Stomach smooth muscle (tissue), 2 donors: Measurements from ENCODE around the gene GOLGB1.

Experiments used
- H3K27ac ChIP-seq: one replicate; pipeline ENCODE4 v1.7.0; 2013; ENCODE audit warnings: mild to moderate bottlenecking, low read length, inconsistent platforms
- H3K27me3 ChIP-seq, 2 donors: one replicate each; pipeline ENCODE4 v1.7.0; 2013; ENCODE audit warnings: low read length in 2 of 2; ENCODE audit not compliant: insufficient read depth in 2 of 2, control insufficient read depth in 1 of 2
- H3K36me3 ChIP-seq, 2 donors: one replicate each; pipeline ENCODE4 v1.7.0; 2013; ENCODE audit warnings: low read length in 2 of 2; ENCODE audit not compliant: control insufficient read depth in 2 of 2, insufficient read depth in 2 of 2
- H3K4me1 ChIP-seq: one replicate; pipeline ENCODE4 v1.7.0; 2013; ENCODE audit warnings: low read length; ENCODE audit not compliant: control insufficient read depth, insufficient read depth
- H3K4me3 ChIP-seq, 2 donors: one replicate each; pipeline ENCODE4 v1.7.0; 2013; ENCODE audit warnings: low read length in 2 of 2
- H3K9ac ChIP-seq, 2 donors: one replicate each; pipeline ENCODE4 v1.7.0; 2013; ENCODE audit warnings: low read length in 2 of 2, mild to moderate bottlenecking in 1 of 2
- H3K9me3 ChIP-seq, 2 donors: one replicate each; pipeline ENCODE4 v1.7.0; 2013; ENCODE audit warnings: low read length in 2 of 2; ENCODE audit not compliant: control insufficient read depth in 2 of 2
- donor health status: healthy.
- donor health status: Pancreatic carcinoma.

GOLGB1 gene

DNA sequence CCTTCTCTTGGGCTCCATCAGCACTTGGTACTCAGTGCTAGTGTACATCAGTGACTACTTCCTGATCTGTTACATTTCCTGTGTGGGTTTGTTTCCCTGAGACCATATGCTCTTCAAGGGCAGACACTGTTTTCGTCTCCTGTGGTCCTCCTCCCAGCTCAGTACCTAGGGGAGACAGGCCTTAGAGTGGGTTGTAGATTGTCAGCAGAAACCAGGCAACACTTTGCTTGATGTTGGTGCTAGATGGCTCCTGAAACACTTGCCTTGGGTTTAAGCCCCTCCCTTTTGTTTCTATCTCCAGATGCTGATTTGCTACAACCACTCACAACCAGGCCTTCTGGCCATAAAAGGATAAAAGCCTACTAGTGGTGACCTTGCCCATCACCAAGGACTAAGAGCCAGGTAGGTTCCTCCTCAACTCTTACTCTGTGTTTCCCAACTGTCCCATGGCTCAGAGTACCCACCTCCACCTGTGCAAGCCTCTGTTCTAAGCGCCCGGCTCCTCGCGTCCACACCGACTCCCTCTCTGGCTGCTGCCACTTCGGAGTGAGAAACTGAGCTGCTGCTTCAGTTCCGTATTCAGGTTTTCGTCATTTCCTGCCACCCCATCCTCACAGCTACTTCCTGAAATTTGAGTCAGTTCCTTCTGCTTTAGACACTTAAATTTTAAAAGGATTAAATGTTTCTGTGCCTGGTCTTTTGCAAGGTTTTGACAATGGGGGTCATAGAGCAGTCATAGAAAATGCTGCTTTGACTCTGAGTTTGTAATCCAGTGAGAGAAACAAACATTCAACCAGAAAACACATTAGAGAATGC is 89.0 kb downstream of the GOLGB1 start, which contains the start of gene HCLS1:
TSS of gene HCLS1 (minus strand) at position 548 of the 816 bp plus-strand sequence. CDS start 2,556 bp downstream, outside the sequence.
- Histone ChIP-seq H3K4me1 (no peaks in the 10 kb centered on the region), H3K27me3 (no peaks in the 10 kb centered on the region), H3K4me3 (peak within 1 kb of the TSS in 1 of 2 donors; percentile 49), H3K27ac (peak within 1 kb of the TSS; percentile 31), H3K36me3 (peaks cover 20 to 30% of the 10 kb centered on the region in 2 donors), H3K9ac (no peak within 1 kb of the TSS), H3K9me3 (no peaks in the 10 kb centered on the region)

- Histone ChIP-seq H3K27ac (no peak overlapping the region), H3K36me3 (peaks cover 14 to 21% of the 10 kb centered on the region in 2 donors), H3K9me3 (no peaks in the 10 kb centered on the region), H3K4me1 (no peaks in the 10 kb centered on the region), H3K4me3 (no peak overlapping the region), H3K27me3 (no peaks in the 10 kb centered on the region), H3K9ac (no peak overlapping the region)
These were observed 90.0 kb downstream of the GOLGB1 start for GRCh38 chr3:121659586-121659985.

- Histone ChIP-seq H3K27me3 (no peaks in the 10 kb centered on the region), H3K4me3 (no peak overlapping the region), H3K27ac (no peak overlapping the region), H3K9ac (no peak overlapping the region), H3K4me1 (no peaks in the 10 kb centered on the region), H3K36me3 (peaks cover 8 to 14% of the 10 kb centered on the region in 2 donors), H3K9me3 (no peaks in the 10 kb centered on the region)
These were observed 90.7 kb downstream of the GOLGB1 start for GRCh38 chr3:121658716-121659435.

- H3K36me3 ChIP-seq: no peaks in the 10 kb centered on the region
- H3K4me3 ChIP-seq: no peak overlapping the region
- no peaks in the 10 kb centered on the region for H3K9me3 ChIP-seq
- no peak overlapping the region for H3K9ac ChIP-seq
- H3K27me3 ChIP-seq: no peaks in the 10 kb centered on the region
- H3K4me1 ChIP-seq: no peaks in the 10 kb centered on the region
- no peak overlapping the region for H3K27ac ChIP-seq
These were observed 94.8 kb downstream of the GOLGB1 start for GRCh38 chr3:121654493-121655385.

DNA sequence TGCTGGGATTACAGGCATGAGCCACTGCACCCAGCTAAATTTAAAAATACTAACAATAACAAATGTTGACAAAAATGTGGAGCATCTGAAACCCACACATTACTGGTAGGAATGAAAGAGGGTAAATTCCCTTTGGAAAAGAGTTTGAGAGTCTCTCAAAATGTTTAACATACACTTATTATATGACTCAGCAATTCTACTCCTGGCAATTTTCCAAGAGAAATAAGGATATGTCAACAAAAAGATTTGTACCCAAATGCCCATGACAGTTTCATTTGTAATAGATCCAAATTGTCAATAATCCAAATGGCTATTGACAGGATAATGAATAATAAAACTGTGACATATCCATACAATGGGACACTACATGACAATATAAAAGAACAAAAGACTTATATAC is 97.9 kb downstream of the GOLGB1 start:
- no peaks in the 10 kb centered on the region for H3K9me3 ChIP-seq
- H3K4me1 ChIP-seq: no peaks in the 10 kb centered on the region
- H3K27me3 ChIP-seq: no peaks in the 10 kb centered on the region
- no peak overlapping the region for H3K9ac ChIP-seq
- H3K4me3 ChIP-seq: no peak overlapping the region
- H3K36me3 ChIP-seq: no peaks in the 10 kb centered on the region
- no peak overlapping the region for H3K27ac ChIP-seq

DNA sequence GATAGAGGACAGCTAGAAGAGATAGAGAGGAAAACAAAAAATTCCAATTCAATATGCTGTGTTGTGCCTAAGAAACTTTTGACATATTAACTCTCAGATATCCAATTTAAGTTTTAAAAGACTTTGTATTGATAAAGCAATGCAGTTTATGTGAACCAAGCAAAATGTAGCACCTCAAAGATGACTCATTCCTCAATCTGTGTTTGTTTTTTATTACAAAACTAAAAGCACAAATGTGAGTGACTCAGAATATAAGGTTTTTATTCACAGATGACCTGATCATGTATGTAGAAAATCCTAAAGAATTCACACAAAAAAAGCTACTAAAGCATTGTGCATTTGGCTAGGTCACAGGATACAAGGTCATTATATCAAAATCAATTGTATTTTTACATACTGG is 99.9 kb downstream of the GOLGB1 start:
- Histone ChIP-seq H3K27ac (no peak overlapping the region), H3K27me3 (no peaks in the 10 kb centered on the region), H3K36me3 (peaks cover 0 to 1% of the 10 kb centered on the region in 2 donors), H3K4me3 (no peak overlapping the region), H3K9ac (no peak overlapping the region), H3K4me1 (no peaks in the 10 kb centered on the region), H3K9me3 (no peaks in the 10 kb centered on the region)

DNA sequence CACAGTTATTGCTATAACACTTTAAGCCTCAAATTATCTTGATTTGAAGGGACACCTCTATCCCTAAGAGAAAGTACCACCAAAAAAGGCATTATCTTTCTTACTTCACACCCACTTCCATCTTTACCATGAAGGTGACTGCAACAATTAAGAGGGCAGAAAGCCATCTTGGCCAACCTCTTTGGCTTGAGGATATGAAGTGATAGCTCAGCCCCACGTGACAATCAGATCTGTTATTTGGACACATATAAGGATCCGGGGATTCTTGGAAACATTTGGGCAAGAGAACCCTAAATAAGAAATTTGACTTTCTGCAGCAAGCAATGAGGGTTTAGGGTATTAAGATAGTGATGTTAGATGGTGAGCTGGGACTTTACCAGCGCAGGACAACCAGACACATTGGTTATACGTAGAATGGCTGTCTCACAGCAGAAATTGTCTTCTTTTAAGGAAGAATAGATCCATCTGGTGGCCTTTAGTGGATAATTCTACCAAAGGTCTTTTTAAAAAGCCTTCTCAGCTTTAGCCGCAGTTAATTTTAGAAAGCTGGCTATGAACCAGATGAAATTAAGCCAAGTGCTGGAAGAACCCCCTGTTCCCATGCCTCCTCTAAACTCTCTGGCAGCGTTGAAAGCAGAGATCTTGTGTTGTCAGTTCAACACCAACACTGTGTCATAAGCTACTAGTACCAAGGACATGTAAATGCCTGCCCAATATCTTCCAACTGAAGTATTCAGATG is 101.2 kb downstream of the GOLGB1 start:
- no peak overlapping the region for H3K9ac ChIP-seq
- no peaks in the 10 kb centered on the region for H3K27me3 ChIP-seq
- H3K27ac ChIP-seq: no peak overlapping the region
- H3K36me3 ChIP-seq: peaks cover 0 to 3% of the 10 kb centered on the region in 2 donors
- H3K4me1 ChIP-seq: no peaks in the 10 kb centered on the region
- H3K4me3 ChIP-seq: peak overlapping the region; percentile 3 to 13
- no peaks in the 10 kb centered on the region for H3K9me3 ChIP-seq

- H3K9me3 ChIP-seq: no peaks in the 10 kb centered on the region
- no peaks in the 10 kb centered on the region for H3K4me1 ChIP-seq
- H3K9ac ChIP-seq: no peak overlapping the region
- H3K4me3 ChIP-seq: no peak overlapping the region
- H3K27ac ChIP-seq: no peak overlapping the region
- H3K27me3 ChIP-seq: no peaks in the 10 kb centered on the region
- H3K36me3 ChIP-seq: peaks cover 0 to 3% of the 10 kb centered on the region in 2 donors
These were observed 104.5 kb downstream of the GOLGB1 start for GRCh38 chr3:121645054-121645453.

GRCh38 chr3:121642601-121643314 is 106.8 kb downstream of the GOLGB1 start:
- no peak overlapping the region for H3K9ac ChIP-seq
- H3K4me3 ChIP-seq: no peak overlapping the region
- H3K27me3 ChIP-seq: no peaks in the 10 kb centered on the region
- no peak overlapping the region for H3K27ac ChIP-seq
- H3K9me3 ChIP-seq: no peaks in the 10 kb centered on the region
- H3K36me3 ChIP-seq: peaks cover 0 to 3% of the 10 kb centered on the region in 2 donors
- no peaks in the 10 kb centered on the region for H3K4me1 ChIP-seq
